GM12873 (cell line): ENCODE measurements around the gene ARFGEF3.

ENCODE experiments used
- TF ChIP-seq, protein P1 (sequence below): IDR thresholded peaks from 2 replicates; pipeline ENCODE4 v1.5.1; 2012; ENCODE audit warnings: low read depth, mild to moderate bottlenecking, moderate library complexity, low read length, control low read depth; ENCODE audit not compliant: insufficient read depth; ENCODE audit errors: missing control alignments

The ARFGEF3 gene

GRCh38 chr6:138155443-138155842 lies 6.3 kb upstream of the ARFGEF3 start:
- TF ChIP-seq, protein P1, sequence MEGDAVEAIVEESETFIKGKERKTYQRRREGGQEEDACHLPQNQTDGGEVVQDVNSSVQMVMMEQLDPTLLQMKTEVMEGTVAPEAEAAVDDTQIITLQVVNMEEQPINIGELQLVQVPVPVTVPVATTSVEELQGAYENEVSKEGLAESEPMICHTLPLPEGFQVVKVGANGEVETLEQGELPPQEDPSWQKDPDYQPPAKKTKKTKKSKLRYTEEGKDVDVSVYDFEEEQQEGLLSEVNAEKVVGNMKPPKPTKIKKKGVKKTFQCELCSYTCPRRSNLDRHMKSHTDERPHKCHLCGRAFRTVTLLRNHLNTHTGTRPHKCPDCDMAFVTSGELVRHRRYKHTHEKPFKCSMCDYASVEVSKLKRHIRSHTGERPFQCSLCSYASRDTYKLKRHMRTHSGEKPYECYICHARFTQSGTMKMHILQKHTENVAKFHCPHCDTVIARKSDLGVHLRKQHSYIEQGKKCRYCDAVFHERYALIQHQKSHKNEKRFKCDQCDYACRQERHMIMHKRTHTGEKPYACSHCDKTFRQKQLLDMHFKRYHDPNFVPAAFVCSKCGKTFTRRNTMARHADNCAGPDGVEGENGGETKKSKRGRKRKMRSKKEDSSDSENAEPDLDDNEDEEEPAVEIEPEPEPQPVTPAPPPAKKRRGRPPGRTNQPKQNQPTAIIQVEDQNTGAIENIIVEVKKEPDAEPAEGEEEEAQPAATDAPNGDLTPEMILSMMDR: no peak

GRCh38 chr6:138157986-138158638 lies 3.6 kb upstream of the ARFGEF3 start:
- TF ChIP-seq, protein P1: no peak

- TF ChIP-seq, protein P1: no peak
Observed at GRCh38 chr6:138159246-138159645, 2.5 kb upstream of the ARFGEF3 start.

DNA sequence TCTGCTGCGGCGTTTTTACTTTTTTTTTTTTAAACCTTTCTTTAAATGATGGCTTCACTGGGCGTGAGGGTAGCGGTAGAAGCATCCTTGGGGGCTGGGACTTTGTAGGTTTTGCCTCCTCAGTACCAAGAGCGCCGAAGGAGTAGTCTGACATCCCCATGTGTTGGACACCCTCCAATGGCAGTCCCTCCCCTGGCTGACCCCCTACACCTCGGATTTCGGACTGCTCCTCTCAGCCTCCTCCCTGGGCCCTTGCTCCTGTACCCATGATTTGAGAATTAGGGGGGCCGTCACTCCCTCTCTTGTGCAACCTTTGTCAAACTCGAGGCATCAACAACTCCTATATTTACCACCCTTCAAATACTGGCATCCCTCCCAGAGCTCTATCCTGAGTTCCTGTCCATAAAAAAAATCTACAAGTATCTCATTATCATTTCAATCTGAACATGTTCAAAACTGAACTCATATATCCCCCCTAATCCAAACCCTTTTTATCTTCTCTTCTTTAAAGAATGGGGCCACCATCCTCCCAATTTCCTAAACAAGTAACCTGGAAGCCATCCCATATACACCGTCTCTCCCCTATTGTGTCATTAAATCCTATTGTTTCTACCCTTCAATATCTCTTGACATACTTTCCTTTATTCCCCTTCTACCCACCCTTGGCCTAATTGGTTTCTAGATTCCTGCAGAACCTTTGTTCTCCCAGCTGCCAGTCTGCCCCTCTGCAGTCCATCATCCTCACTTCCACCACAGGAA lies 1.2 kb upstream of the ARFGEF3 start:
- TF ChIP-seq, protein P1: no peak

DNA sequence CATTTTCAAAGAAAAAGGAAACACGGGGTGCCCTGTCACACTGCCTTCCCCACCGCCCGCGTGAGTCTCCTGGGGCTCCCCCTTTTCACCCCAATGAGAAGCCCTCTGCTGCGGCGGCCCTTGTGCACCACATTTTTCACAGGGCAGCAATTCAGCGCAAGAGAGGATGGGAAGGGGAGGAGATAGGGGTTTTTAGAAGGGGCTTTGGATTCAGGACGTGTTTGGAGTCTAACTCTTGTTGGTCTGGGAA lies 726 bp upstream of the ARFGEF3 start:
- TF ChIP-seq, protein P1: no peak

- TF ChIP-seq, protein P1: no peak
Observed at GRCh38 chr6:138162111-138162954, 594 bp downstream of the ARFGEF3 start.

DNA sequence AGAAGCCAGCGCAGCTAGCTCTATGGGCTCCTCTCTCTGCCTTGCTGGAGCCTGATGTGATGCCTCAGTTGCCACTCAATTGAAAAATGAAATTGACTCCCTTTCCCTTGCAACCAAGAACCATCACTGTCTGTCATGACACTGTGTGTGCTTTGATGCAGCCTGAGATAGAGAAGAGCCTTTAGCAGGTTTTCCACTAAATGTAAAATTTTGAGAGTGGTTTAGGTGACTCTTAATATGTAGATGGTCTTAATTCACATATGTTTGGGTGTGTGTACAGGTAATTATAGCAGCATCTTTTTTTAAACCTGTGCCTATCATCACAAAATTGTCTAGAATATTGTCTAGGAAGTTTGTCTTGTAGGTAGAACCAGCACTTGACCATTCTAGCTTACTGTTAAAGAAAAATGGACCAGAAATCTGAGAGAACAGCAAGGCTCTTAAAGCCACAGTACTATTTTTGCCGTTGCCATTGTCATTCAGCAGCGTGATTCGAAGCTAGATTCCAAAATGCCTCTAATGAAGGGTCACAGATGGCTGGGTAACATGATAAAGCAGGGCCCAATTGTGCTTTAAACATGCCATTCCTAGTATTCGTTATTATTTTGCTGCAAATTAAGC lies 1.3 kb downstream of the ARFGEF3 start:
- TF ChIP-seq, protein P1: no peak
